GM21737 (cell line): ENCODE measurements around the gene KRT82.
"Not testable (repeated sequence)": the region's sequence is repeated elsewhere in the genome, so short reads cannot be mapped to it uniquely, and the experiment has no call there.

Experiments used
- ATAC-seq: cut with Tn5 transposase; IDR thresholded peaks from one replicate; pipeline ENCODE4 v1.9.1; 2021; ENCODE audit warnings: mild to moderate bottlenecking, moderate library complexity; ENCODE audit not compliant: unreplicated experiment

Gene KRT82

DNA sequence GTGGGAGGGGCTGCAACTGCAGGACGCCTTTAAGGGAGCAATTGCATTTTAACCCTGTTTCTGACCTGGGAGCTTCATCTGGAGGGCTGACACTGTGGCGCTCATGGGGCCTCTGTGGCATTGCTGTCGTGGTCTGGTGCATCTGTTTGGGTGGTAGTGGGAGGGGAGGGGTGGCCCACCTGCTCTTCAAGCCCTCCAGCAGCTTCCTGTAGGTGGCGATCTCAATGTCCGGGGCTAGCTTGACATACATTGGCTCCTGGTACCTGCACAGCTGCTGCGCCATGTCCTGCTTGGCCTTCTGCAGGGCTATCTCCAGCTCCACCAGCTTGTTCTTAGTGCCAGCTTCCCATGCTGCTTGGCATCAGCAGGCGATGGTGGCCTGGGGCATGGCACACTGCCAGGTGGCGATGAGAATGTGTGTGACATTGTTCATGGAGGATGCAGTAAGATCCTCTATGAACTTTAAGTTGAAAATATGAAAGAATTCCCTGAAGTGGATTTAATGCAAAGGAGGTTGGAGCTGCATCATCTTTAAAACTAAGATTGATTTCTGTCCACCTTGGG lies 7.7 kb upstream of the KRT82 start:
- no peak for ATAC-seq

DNA sequence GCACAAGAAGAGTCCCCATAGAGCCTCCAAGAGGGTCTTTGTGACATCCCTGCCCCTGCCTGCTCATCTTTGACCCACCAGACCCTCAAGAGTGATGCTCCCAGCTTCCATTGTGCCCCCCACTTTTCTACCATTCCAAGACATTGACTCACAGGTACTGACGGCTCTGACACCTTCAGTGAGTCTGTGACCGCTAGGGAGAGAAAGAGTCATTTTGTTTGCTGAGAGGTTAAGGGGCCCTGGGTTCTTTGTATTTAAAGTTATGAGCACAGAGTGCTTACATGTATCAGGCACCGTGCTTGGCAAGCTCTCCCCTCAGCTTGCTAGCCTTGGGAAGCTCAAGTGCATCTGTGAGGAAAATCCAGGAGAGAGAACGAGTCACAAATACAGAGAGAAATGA lies 7.1 kb upstream of the KRT82 start:
- no peak for ATAC-seq

DNA sequence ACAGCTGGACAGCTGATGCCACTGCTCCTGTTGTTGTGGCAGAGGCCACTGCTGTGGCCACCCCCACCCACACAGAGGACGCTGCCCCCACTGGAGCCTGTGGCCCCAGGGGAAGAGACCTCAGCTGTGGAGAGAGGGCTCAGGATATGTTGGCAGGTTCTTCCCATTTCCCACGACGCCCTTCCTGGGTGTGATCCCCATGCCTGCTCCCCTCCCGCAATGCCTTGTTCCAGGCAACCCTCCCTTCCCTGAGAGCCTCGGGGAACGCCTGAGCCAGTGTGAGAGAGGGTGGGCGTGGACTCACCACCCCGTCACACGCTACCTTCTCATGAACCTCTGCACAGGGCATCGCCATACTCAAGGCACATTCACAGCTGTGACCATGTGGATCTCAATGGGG lies 5.7 kb upstream of the KRT82 start:
- no peak for ATAC-seq

DNA sequence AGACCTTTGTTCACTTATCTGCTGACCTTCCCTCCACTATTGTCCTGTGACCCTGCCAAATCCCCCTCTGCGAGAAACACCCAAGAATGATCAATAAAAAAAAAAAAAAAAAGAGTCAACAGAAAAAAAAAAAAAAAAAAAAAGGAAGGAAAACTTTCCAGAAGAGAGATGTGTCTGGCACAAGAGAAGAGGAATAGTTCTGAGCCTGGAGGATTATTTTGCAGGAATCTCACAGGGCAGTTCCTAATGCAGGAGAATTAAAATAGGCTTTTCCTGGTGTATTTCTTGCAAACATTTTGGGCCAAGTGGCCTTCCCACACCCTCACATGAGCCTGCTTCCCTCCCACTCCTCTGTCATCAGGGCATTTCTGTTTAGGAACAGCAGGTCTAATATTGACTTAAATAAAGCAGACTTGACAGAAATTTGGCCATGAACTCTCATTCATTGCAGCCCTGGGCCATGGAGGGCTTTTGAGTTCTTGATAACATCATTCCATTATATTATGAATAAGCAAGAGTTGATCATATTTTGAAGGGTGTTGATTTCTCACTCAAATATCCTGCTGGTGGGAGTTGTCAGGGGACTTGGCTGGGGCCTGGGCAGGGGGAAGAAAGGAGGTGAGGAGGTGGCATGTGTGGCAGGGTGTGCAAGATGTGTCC lies 4.6 kb upstream of the KRT82 start:
- ATAC-seq = not testable (repeated sequence)

DNA sequence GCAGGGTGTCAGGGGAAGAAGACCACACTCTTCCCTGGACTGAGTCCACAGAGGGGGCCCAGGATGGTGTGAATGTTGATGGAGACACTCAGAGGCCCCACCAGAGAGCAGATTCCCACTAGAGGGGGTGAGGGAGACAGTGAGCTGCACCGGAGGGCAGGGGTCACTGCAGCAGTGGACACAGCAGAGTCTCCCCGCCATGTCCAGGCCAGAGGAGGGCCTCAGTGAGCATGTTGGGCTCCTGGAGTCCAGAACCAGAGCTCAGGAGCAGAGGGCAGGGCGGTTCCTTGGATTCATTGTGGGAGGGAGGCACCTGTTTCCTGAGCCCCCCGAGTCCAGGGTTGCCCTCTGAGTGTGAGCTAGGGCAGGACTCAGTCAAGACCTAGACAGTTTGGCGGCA lies 1.8 kb upstream of the KRT82 start:
- no peak for ATAC-seq

DNA sequence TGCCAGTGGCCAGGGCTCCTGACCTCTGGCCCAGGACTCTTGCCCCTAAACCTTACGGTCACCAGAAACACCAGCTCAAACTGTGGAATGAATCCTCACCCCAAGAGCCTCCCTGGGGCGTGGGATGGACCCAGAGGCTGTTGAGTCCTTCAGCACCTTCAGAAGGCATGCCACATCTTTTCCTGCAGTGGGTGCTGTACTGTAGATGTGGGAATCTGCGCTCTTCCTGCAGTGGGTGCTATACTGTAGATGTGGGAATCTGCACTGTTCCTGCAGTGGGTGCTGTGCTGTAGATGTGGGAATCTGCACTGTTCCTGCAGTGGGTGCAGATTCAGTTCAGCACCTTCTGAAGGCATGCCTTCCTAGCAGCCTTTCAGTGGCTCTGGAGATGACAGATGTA lies 1.2 kb downstream of the KRT82 start:
- ATAC-seq = no peak

DNA sequence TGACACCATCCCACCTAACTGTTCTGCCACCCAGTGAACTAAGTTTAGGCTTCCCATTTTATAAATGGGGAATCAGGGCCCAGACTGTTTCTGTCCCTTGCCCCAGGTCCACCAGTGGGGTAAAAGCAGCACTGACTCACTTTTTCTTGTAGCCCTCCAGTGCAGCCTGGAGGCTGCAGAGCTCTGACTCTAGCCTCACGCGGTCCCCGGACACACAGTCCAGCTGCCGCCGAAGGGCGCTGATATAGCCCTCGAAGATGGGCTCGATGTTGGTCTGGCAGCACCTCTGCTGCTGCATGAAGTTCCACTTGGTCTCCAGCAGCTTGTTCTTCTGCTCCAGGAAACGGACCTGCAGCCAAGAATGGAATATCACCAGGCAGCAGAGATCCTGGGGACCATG lies 2.6 kb downstream of the KRT82 start:
- no peak for ATAC-seq

DNA sequence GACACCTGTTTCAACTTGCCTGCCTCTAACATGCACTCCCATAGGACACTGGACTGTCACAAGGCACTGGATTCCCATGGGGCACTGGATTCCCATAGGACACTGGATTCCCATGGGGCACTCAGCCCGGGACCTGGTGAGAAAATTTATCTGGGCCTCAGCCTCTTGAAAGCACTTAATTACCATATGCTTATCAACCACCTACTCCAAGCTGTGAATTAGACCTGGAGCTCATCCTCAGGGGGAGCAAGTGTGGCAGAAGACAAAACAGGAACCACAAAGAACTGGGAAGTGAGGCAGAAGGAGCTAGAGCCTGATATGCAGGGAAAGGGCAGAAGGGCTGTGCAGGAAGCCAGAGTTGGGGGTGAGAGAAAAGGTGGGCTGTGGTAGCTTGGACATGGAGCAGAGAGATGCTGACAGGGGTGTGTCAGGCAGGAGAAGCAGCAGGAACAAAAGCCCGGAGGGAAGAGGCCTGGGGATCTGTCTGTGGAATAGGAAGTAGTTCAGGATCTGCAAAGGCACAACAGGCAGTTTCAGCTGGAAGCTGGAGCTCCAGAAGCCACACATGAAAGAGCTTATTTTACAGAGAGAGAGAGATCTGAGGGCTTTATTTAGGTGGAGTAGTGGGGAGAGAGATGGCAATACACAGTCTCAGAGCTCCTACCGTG lies 3.1 kb downstream of the KRT82 start:
- ATAC-seq = no peak

DNA sequence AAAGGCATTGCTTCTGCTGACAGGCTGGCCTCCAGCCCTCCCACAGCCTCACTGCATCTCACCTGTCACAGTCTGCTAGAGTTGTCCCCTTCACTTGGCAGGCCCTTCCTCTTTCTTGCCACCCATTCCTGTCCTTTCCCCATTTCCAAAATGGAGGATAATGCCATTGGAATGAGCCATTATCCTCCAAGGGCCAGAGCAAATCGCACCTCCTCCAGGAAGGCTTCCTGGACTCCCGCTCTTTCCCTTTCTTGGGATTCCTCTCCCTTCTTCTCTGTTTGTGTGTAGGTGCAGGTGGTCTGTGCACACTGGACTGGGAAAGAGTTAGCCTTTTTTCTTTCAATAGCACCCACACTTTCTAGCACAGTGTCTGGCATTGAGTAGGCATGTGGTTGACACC lies 3.8 kb downstream of the KRT82 start:
- ATAC-seq = no peak

DNA sequence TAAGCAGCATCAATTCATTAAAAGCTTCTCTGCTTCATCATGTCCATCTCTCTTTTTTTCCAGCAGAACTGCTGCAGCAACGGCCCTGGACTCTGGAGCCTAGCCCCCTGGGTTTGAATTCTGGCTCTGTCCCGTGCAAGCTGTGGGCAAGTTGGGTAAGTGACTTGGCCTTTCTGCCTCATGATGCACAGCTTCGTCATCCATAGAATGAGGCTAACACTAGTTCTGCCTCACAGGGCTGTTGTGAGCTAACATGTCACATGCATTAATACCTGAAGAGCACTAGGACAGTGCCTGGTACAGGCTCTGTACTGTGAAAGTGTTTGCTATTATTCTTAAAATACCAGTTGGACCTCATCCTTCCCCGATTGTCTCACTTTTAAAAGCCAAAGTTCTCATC lies 4.2 kb downstream of the KRT82 start:
- no peak for ATAC-seq

DNA sequence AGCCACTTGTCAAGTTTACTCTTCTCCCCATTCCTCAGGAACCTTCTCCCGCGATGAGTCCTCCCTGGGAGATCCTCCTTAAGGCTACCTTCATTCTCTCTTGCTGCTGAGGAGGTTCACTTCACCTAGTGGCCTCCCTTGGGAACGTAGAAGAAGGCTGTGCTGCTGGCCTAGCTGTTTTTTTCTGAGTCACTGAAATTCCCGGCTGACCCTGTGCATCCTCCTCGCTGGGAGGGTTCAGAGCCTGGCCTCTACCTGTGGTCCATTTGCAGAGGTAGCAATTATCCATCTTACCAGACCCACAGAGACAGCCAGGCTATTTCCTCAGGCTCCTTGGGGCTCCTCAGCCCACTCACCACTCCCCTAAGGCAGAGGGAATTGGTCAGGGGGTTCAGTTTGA lies 4.6 kb downstream of the KRT82 start:
- ATAC-seq = no peak

DNA sequence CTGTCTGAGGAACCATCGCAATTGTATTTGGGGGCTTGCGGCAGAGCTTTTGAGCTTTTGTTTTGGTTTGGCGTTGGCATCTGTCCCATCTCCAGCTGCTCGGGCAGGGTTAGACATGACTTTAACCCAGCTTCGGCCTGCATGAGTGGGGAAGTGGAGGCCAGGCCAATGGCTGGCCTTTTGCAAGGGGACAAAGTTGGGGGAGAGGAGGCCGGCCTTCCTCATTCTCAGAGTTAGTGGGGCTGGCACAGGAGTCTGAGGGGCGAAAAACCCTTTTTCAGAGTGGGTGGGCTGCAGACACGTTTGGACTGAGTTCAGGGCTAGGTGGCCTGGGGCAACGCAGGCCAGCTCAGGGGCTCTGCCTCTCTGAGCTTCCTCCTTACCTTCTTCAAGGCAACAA lies 5.2 kb downstream of the KRT82 start:
- no peak for ATAC-seq

DNA sequence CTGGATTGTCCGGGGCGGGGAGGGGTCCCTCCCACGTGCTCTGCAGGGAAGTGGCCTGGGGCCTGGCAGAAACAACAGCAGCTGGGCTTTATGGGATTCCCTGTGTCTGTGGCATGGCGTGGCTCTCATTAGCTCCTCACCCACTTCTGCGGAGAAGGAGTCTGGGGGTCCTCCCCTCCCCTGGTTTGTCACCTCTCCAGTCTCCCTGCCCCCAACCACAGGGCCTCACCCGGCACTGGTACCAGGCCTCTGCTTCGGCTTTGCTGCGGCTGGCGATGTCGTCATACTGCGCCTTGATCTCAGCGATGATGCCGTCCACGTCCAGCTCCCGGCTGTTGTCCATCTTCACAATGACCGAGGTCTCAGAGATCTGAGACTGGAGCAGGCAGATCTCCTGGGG lies 6.4 kb downstream of the KRT82 start:
- no peak for ATAC-seq

DNA sequence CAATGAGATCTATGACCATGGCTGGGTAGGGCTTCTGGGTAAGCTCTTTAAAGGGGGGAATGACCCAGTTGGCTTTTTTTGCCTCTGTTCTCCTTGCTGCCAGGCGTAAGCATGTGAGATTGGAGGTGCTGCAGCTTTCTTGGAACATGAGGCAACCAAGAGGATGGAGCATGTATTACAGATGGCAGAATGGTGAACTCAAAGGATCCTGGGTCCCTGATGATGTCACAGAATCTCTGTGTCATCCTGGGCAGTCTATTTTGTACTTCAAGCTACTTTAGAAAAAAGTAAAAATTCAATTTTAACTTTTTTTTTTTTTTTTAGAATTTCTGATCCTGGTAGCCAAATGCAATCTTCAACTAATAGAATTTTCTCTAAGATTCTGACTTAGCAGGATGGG lies 8.0 kb downstream of the KRT82 start:
- ATAC-seq = no peak

DNA sequence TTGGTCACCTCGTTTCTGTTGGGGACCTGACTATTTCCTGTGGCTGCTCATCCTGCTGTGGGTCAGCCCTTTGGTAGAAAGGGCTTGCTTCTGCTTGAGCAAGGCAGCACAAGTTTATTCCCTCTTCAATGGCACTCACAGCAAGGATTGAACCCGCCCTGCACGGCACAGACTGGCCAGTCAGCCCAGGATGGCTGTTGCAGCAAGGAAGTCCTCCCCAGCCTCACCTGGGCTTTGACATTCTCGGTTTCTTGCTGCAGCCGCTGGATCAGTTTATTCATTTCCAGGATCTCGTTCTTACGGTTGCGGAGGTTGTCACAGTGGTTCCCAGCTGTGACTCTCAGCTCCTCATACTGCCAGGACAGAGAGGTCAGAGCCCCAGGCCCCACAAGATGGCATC lies 9.5 kb downstream of the KRT82 start:
- ATAC-seq = no peak

DNA sequence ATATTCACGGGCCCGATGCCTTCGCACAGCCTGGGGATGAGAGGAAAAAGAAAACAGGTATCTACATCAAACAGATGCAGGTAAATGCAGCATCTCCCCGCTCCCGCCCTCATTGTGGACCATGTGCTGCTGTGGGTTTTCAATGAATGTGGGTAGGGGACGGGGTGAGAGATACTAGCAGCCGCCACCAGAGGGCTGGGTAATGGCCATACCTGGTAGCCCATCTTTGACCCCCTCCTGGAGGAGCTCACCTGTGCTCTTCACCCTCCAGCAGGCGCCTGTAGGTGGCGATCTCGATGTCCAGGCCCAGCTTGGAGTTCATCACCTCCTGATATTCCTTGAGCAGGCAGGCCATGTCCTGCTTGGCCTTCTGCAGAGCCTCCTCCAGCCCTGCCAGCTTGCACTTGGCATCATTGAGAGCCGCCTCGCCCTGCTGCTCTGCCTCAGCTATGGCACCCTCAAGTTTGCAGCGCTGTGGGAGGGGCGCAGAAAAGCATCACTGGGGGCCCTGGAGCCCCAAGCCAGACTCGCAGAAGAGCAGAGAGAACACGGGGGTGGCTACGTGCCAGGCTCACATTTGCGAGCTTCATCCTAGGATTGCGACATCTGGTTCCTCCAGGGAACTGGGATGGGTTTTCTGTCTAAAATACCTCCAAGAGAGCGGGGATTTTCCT lies 10.2 kb downstream of the KRT82 start:
- no peak for ATAC-seq

DNA sequence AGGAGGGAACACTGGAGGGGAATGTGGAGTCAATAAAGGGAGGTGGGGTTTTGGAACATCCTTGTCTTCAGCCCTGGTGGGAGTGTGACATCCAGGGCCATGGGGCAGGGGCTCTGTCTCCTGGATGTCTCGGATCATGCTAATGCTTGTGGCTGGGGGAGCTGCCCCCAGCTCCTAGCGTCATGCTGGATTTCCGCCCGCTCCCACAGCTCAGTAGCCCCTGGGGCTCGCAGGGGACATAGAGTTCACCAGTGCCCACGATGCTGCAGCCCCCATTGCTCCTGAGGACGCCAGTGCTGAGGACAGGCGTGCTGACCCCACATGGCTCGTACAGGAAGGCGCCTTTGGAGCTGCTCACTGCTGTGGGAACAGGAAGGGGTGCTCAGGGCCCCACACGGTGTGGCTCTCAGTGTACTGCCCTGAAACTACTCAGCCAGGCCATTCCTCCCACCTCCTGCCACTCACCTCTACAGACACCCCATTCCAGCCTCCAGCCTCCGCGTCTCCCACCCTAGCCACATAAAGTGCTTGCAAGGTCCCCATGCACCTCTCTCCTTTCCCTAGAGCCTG lies 11.2 kb downstream of the KRT82 start:
- ATAC-seq = no peak

DNA sequence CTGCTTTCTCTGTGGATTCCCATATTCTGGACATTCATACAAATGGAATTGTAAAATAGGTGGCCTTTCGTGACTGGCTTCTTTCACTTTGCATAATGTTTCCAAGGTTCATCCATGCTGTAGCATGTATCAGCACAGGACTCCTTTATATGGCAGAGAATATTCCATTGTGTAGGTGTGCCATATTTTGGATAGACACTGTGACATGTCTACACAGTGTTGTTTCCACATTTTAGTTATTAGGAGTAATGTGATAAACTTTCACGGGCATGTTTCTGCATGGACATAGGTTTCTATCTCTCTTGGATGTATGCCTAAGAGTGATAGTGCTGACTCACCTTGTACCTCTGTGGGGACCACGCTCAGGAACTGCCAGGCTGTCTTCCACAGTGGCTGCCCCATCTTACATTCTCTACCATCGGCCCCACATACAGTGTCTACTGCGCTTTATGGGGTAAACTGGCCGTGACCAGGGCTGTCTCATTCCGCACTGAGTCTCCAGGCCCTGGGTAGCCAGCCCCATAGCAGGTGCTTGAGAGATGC lies 13.6 kb downstream of the KRT82 start:
- no peak for ATAC-seq

DNA sequence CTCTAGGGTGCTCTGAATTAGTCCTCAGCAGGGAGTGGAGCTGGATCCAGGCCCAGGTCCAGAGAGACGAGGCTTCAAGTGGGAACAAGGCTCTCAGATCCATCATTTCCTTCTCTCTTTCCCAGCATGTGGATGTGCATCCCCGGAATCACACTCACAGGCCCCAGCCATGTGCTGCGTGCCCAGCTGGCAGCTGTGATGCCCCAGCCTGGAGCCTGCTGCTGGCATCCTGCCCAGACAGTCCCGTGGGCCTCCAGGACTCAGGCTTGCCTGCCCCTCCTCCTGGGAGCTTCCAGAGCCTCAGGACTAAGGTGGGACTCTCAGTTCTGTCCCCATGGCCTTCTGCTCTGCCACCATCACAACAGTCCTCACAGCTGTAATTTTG lies 14.5 kb downstream of the KRT82 start:
- no peak for ATAC-seq

DNA sequence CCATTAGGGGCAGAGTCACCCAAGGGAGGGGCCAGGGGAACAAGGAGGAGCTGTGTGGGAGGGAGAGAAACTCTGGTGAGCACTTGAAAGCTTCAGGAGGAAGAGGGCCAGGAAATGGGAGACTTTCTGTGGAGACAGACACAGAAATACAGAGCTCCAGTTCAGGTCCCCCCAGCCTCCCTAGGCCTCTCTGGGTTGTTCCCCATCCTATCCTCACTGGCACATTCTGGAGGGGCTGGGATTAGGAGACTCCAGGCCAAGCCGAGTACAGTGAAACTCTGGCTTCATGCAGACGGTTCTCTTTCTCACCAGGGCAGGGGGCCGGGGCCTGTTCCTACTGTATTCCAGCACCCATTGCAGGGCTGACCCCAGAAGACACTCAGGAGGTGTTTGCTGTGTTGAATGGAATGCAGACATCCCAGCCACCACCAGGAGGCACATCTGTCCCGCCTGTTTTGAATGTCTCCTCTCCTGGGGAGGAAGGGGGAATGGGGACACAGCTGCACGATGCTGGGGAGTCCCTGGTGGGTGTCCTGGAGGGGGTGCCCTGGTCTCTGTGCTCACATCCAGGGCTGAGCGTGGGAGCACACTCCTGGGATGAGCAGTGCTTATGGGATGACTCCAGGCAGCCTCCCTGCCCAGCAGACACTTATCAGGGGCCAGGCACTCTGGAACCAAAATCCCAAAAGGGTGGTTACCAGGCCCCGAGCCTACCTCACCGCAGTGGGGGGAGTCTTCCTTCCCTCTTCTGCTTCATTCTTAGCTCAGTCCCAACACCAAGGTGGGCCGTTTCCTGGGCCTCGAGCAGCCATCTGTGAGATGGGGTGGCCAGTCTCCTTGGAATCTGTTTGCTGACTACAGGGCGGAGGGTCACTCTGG lies 15.2 kb downstream of the KRT82 start:
- ATAC-seq = no peak
